HG03575 (cell line): ENCODE measurements around the gene GSDME.

Experiments used
- ATAC-seq: cut with Tn5 transposase; IDR thresholded peaks from one replicate; pipeline ENCODE4 v1.9.1; 2021; ENCODE audit not compliant: unreplicated experiment, insufficient number of reproducible peaks, low FRiP score; ENCODE audit errors: extremely low read depth

GSDME gene

DNA sequence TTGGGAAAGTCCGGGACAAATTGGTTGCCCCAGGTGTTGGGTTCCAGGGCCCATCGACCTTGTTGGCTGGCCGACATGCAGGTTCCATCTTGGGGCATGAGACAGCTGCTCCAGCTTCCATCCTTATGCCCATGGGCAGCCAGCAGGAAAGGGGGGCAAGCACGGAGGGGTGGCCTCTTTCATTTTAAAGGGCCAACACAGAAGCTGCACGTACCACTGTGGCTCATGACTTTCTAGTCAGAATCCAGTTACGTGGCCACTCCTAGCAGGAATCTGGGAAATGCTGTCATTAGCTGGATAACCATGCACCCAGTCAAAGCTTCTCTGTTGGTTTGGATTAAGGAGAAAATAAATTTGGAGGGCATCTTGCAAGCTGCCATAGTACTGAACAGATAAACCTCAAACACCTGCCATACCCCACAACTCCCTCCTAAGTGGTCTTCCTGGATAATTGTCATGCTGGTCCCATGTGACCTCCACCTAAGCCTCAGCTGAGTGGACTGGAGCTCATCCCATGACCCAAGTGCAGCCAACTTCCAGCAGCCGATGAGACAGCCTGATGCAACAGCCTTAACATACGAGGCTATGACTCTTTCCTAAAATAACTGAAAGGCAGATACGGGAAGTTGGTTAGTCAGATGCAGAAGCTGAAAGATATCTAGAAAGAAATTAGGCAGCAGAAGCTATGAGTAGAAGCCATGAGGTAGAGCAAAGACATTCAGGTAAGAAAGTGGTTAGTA, 21.4 kb upstream of the GSDME start:
- no peak for ATAC-seq

DNA sequence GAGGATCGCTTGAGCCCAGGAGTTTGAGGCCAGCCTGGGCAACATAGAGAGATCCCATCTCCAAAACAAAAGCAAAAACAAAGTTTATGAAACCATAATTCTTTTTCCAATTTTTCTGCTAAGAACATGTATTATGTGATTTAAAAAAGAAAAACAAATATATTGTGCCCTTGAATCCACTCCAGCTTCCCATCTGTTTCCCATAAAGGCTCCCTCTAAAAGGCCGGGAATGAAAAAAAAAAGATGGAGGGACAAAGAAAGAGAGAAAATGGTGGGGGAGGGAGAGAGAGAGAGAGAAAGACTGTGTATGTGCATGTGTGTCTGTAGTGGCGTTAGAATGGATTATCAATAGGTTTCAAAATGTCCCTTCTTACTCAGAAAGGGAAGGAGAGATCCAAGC, 20.5 kb upstream of the GSDME start:
- ATAC-seq: no peak

DNA sequence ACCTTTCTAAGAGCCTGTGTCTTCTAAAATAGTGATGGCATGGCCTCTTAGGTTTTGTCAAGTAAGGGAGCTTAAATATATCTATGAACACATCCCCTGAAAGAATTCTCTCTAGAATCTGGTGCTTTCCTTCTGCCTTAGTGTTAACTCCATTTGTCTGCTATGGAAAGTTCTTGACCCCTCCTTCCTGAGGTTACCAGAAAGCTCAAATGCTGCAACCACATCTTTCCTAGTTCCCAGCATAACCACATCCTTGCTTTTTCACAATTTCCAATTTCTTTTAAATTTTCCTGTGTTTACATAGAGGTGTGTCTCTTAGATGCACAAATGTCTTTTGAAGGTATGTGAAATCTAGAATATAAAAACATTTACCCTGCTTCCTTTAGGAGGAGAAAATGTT, 16.4 kb upstream of the GSDME start:
- no peak for ATAC-seq

DNA sequence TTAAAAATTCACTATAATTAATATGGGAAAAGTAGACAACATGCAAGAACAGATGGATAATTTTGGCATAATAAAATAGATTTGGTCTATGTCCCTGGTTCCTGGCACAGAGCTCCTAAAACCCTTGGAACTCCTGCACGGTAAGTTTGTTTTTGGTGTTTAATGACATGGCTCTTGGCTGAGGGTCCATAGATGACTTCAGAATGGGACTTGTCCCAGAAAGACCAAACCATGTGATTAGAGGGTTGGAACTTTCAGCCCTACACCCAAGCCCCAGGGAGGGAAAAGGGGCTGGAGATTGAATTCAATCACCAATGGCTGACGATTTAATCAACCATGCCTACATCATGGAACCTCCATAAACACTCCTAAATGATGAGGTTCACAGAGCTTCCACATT, 12.6 kb upstream of the GSDME start:
- no peak for ATAC-seq

DNA sequence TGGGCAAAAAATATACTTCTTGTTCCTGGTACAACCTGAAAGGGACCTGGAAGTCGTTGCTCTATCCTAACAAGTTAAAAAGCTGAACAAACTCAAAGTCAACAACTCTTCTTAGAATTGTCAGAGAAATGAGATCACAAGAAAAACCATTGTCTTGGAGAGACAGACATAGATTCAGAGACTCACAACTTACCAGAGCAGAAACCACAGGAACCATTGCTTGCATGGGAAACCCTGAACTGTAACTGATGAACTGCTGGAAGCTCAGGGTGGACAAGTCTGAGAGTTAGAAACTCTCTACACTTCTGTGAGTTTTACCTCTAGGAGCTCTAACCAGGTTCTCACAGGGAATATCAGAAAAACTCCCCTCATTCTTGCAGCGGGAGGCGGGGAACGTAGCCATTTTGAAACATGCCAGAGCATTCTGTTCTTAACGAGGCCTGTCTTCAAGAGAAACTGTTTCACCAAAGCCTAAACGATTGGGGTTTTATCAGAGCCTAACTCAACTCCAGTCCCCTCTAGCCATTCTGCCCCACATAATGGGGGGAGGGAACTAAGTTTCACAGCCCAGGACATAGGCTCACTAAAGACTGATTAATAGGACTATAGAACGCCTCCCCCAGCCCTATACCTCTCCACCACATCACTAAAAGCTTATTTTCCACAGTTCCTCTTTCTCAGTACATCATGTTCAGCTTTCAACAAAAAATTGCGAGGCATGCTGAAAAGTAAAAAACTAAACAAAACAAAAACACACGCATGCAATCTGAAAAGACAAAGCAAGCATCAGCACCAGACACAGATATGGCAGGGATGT, 12.0 kb upstream of the GSDME start:
- ATAC-seq: no peak

DNA sequence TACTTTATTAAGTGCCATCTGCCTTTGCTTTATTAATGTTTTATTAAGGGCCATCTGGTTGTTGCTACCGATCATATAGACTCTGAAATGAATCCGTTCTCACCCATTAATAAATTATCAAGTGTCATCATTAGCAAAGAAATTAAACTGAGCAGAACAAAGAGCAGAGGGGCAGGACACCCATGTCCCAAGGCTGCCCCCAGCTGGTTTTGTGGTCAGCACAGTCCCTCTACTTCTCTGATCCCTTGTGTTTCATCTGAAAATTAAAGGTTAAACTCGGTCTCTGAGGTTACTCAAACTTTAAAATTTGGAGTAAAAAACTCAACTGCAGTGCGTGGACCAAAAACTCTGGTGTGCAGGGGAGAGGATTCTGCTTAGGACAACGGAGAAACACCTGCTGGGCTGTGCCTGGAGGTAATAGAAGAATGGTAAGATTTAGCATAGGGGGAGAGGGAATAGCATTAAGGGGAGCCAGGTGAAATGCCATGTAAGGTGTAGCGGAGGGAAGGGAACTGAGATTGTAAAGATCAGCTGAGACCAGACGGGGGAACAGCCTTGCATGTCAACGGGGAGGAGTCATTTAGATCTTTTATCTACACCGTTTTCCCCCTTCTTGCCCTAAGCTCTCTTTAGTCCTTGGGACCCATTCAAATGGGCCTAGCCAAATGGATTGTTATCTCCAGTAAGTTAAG, 10.8 kb upstream of the GSDME start:
- no peak for ATAC-seq

DNA sequence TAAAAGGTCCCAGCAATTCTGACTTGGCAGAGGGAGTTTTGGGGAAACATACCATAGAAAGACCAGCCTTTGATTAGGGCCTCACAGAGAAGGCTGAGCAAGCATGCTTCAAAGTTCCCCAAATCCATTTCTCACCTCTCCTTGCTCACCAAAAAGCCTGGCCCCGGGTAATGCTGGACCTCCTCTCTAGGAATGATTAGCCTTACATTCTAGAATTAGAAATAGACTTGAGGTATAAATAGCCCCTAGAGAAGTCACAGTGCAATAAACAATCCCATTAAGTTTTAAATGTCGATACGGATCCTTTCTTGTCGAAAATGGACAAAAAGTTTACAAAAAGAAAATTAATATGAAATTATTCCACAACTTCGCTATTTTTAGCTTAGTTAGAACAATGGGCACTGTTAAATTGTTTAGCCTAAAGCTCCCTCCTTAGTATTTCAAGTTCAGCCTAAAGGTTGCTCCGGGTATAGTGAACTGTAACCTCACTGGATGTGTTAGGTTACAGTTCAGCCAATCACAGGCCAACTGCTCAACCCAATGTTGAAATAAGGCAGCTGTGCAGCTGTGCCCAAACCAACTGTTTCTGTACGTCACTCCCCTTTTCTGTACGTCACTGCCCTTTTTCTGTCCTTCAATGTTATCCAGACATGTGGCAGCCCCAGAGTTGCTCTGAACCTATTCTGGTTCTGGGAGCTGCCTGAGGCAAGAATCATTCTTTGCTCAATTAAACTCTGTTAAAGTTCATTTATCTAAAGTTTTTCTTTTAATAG, 7.9 kb upstream of the GSDME start:
- no peak for ATAC-seq

DNA sequence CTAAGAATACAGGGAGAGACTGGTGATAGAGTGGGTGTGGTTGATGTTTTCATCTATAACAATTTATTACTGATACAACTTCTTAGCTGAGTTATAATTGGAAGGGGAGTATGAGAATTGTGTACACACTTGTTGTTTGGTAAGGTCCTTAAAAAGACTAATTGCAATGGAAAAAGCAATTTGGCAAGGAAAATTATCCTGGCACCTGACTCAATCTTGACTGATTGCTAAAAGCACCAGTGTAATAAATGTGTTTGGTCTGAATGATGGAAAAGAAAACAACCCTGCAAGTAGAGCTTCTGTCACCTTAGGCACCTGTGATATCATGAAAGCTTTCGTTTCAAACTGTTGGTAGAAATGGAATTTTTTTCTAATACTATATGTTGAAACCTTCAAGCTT, 6.7 kb upstream of the GSDME start:
- ATAC-seq: no peak

DNA sequence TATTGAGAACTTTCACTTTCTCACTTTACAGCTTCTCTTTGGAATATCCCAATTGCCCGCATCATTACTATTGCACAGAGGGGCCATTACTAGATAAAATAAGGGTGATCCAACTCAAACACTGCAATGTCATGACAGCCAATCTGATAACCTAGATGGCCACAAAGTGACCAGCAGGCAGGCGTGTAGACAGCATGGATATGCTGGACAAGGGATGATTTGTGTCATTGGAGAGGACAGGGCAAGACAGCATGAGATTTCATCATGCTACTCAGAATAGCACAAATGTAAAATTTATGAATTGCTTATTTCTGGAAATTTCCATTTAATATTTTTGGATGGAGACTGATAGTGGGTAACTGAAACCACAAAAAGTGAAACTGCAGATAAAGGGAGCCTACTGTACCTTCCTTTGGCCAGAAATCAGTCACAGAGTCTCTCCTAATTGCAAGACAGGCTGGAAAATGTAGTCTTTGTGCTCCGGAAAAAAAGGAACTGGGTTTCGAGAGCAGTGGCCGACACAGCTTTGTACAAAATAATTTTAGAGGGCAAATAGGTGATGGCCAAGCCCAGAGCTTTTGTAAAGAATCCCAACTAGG, 6.1 kb upstream of the GSDME start:
- no peak for ATAC-seq

DNA sequence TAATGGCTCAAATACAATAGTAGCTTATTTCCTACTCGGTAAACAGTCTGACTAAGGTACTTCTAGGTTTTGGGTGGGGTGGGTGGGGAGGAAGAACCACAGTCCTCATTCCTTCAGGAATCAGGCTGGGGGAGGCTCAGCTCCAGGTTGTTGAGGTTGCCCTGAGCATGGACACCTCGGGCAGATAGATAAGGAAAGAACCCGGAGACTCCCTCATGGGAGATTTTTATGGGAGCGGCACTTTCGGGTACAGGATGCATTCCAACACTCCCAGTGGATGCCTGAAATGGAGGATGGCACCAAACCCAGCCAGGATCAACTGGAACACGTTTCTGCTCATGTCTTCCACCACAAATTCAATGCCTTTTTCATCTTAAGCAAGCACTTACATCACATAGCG, 5.5 kb upstream of the GSDME start:
- no peak for ATAC-seq

DNA sequence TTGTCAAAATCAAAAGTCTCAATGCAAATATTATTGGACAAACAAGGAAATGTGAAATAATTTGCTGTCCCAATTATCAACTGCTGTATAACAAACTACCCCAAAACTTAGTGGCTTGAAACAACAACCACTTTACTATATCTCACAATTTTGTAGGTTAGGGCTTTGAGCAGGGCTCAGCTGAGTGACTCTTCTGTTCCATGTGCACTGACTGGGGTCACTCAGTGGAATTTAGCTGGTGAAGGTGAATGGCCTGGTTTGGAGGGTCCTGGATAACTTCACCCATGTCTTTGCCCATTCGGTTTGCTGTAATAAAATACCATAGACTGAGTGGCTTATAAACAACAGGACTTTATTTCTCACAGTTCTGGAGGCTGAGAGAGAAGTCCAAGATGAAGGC, 3.7 kb upstream of the GSDME start:
- ATAC-seq: no peak

DNA sequence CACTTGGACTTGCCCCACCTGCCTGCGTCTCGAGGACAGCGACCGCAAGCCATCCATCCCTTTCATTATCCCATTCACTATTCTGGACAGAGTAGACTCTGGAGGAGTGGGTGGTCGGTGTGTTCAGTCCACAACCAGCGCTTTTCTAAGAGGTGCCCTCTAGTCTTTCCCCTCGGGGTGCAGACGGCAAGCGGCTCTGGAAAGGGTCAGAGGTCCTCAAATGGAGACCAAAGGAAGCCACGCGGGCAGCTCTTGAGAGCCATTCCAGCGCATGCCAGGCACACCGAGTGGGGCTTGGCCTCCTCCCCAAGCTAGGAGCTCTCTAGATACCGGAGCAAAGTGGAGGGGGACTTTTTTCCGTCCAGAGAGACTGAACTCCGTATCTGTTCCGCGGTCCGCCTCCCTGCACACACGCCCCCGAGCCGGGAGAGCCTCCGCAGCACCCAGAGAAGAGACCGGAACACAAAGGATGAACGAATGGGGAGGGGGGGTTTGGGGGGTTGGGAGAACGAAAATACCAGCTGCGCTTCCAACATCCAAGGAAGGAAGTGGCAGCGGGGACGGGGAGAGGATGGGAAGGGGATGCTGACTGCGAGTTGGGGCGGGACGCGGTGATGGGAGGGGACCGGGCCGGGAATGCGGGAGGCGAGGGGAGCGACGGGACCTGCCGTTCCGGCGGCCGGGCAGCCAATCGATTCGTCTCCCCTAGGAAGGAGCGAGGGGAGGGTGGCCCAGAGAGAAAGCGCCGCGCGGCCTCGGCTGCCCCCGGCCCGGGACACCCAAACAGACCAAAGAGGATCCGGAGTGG, 515 bp downstream of the GSDME start:
- ATAC-seq: no peak

DNA sequence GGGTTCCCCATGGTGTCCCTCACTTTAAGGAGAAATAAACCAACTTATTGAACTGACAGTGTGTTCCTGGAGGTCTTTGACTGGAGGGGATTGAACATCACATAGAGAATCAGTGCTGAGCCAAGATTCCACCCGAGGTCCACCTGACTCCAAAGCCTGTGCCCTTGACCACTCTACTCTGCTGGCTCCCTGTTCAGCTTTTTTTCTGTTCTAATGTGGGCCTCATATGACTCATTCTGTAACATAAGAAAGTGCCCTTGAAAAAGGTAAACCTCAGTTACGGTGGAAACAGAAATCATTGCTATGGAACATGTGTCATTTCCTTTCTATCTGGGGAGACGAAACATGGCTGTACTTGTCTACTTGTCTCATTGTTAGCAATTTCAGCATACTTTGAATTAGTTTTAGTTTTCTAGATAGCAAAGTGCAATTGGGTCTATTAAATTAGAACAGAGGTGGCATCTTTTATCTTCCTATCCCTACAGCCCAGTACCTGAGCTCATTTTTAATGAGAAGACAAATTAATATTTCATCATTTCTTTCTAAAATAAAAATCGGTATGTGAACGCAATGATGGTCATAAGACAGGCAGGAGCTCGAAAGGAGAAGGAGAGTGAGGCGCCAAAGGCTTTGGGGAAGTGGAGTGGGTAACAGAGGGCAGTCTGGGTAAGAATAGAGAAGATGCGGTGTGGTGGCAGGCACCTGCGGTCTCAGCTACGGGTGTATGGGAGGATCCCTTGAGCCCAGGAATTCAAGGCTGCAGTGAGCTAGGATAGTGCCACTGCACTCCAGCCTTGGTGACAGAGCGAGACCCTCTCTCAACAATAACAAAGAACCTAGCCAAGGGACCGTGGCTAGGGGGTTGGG, 1.5 kb downstream of the GSDME start:
- ATAC-seq: peak; percentile 69

DNA sequence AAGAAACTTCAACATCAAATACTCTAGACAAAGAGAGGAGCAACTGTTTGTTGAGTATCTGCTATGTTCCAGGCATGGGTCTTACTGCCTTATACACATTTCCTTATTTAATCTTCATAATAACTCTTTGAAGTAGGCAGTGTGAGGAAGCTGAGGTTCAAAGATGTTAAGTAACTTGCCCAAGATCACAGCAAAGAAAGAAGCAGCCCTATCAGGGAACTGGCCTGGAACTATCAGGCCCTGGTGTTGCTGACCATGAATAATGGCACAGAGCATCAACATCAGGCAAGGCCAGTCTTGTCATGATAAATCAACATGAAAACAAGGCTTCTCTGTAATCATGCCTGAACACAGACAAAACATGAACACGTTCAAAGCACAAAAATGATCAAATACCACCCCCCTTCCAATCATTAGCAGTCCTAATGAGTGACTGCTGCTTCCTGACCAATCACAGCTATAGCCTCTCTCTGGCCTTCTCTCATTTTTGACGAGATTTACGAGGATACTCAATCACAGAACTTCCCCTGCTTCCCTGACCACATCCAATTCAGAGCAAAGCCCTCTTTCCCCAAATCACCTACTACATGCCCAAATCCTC, 2.3 kb downstream of the GSDME start:
- no peak for ATAC-seq

DNA sequence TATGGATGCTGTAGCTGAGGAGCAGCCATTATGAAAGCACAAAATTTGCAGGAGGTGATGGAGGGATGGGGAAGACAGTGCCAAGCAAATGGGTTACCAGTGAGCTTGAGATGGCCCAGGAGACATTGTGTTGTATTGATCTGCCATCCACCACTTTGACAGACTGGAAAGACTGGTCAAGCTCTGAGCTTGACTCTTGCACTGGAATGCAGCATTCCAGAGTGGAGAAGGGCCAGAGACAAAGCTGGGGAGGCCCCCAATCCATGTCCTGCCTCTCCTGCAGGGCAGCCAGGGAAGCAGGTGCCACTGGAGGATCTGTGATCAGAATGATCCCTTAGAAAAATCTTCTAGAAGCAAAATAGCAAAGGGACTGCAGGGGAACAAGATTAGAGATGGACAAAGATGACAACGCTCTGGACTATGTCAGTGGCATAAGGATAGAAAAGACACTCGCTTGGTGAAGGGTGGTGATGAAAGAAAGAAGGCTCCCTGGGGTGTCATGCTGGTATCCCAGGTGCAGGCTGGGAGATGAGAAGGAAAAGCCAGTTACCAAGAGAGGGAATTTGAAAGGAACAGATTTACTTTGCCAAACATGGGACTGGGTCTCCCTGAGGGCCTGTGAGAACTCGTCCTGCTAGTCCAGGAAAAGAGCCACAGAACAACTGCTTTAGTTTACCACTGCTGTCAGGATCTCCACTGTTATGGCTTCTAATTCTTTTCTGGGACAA, 5.0 kb downstream of the GSDME start:
- no peak for ATAC-seq

DNA sequence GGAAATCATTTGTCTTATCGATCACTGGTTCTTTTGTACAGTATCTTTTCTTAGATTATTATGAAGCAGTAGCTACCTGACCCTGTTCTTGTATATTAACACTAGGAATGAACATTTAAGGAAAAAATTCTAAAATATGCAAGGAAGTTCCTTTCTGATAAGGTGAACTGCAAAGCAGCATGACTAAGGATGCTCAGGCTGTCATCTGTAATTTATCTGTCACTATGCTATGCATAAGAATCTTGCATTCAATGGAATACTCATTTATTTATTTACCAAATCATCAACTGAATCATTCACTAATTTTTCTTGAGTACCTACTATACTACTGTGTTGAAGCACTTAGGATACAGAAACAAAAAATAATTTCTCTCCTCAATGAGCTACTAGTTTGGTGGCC, 5.8 kb downstream of the GSDME start:
- ATAC-seq: no peak
